A673 (cell line): ENCODE measurements around the gene NOVA1. TPM values are rescaled to one million over a fixed set of nuclear protein-coding genes. Genes with fewer than 3 reads are reported as not detected.

Experiments
- BruUV-seq: library from RNA; stranded (reverse); fragments of 400-500 nt; replicated peaks from 2 replicates; lab custom pipeline; 2021; lab: Mats Ljungman, UMichigan
- CTCF ChIA-PET: fragments of 300-600 bp; sonication (Branson Sonifier 250); formaldehyde crosslinking; loops from one replicate; lab custom pipeline; 2022; ENCODE audit warnings: antibody characterized with exemption; lab: Charles Lee
- POLR2A ChIA-PET: fragments of 300-600 bp; sonication (Branson Sonifier 250); formaldehyde crosslinking; loops from one replicate; lab custom pipeline; 2022; ENCODE audit warnings: antibody characterized with exemption; ENCODE audit not compliant: low non-redundant PET; lab: Charles Lee
- DNase-seq: peaks from one replicate; pipeline ENCODE4 v3.0.0-alpha.2; 2015; ENCODE audit warnings: low spot score
- H3K27ac ChIP-seq: fragments of 200-600 bp; sonication (generic); 2 replicates; pipeline ENCODE4 v1.5.1; 2016; ENCODE audit warnings: mixed run types, low read depth, mild to moderate bottlenecking, mixed read lengths, antibody characterized with exemption, low read length; ENCODE audit not compliant: poor library complexity, severe bottlenecking
- H3K27me3 ChIP-seq: fragments of 200-600 bp; sonication (generic); replicated peaks from 2 replicates; pipeline ENCODE4 v1.6.1; 2017; ENCODE audit warnings: mixed run types, low read depth, mild to moderate bottlenecking, mixed read lengths, antibody characterized with exemption, low read length; ENCODE audit not compliant: insufficient read depth, poor library complexity
- H3K36me3 ChIP-seq: fragments of 200-600 bp; sonication (generic); 2 replicates; pipeline ENCODE4 v1.6.1; 2016; ENCODE audit warnings: mixed run types, mild to moderate bottlenecking, mixed read lengths, antibody characterized with exemption, low read length; ENCODE audit not compliant: insufficient read depth, poor library complexity, severe bottlenecking
- H3K4me1 ChIP-seq: fragments of 200-600 bp; sonication (generic); 2 replicates; pipeline ENCODE4 v1.6.1; 2017; ENCODE audit warnings: mixed run types, mild to moderate bottlenecking, mixed read lengths, antibody characterized with exemption, low read length; ENCODE audit not compliant: insufficient read depth, poor library complexity, severe bottlenecking
- H3K4me3 ChIP-seq: fragments of 200-600 bp; sonication (generic); 2 replicates; pipeline ENCODE4 v1.5.1; 2016; ENCODE audit warnings: low read depth, mixed run types, mild to moderate bottlenecking, mixed read lengths, low read length; ENCODE audit not compliant: poor library complexity, severe bottlenecking
- H3K9me3 ChIP-seq: fragments of 200-600 bp; sonication (generic); 2 replicates; pipeline ENCODE4 v1.6.1; 2016; ENCODE audit warnings: mixed run types, low read depth, mild to moderate bottlenecking, mixed read lengths, antibody characterized with exemption, low read length; ENCODE audit not compliant: poor library complexity, severe bottlenecking
- EZH2 ChIP-seq: fragments of 200-600 bp; sonication (generic); IDR thresholded peaks from 2 replicates; pipeline ENCODE4 v1.6.1; 2017; ENCODE audit warnings: borderline replicate concordance, low read depth, mild to moderate bottlenecking, mixed read lengths, antibody characterized with exemption, low read length; ENCODE audit not compliant: poor library complexity, severe bottlenecking
- intact Hi-C: fragments of 100-400 bp; cut with micrococcal nuclease; formaldehyde crosslinking; loops from one replicate; pipeline ENCODE4 v1.10.0; 2022; ENCODE audit not compliant: unreplicated experiment
- total RNA-seq: library from RNA; stranded (reverse); gene quantifications from 2 replicates; pipeline ENCODE4 v1.2.3, GENCODE V29; 2021
- TF ChIP-seq, protein P1 (sequence below): fragments of 300-800, 200-600 bp; sonication (generic); conservative IDR thresholded peaks from 2 replicates; pipeline ENCODE4 v1.5.1; 2017; ENCODE audit warnings: low read depth, mild to moderate bottlenecking, antibody characterized with exemption, low read length, moderate library complexity, mixed read lengths

NOVA1 gene
- total RNA-seq, 1 experiment from 2014 or later = 13.4 TPM

GRCh38 chr14:26427097-26427496, 170.7 kb downstream of the NOVA1 start:
- intact Hi-C loops = no loop called here
- Histone ChIP-seq H3K27me3 (no peaks in the 10 kb centered on the region), H3K9me3 (no peaks in the 10 kb centered on the region), H3K4me1 (peaks cover 8% of the 10 kb centered on the region), H3K36me3 (no peaks in the 10 kb centered on the region), H3K4me3 (no peak overlapping the region), H3K27ac (no peak overlapping the region)
- DNase-seq = peak; percentile 64
- TF ChIP-seq, protein P1, sequence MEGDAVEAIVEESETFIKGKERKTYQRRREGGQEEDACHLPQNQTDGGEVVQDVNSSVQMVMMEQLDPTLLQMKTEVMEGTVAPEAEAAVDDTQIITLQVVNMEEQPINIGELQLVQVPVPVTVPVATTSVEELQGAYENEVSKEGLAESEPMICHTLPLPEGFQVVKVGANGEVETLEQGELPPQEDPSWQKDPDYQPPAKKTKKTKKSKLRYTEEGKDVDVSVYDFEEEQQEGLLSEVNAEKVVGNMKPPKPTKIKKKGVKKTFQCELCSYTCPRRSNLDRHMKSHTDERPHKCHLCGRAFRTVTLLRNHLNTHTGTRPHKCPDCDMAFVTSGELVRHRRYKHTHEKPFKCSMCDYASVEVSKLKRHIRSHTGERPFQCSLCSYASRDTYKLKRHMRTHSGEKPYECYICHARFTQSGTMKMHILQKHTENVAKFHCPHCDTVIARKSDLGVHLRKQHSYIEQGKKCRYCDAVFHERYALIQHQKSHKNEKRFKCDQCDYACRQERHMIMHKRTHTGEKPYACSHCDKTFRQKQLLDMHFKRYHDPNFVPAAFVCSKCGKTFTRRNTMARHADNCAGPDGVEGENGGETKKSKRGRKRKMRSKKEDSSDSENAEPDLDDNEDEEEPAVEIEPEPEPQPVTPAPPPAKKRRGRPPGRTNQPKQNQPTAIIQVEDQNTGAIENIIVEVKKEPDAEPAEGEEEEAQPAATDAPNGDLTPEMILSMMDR = no peak
- no peak for TF ChIP-seq EZH2
- ChIA-PET CTCF (interaction anchor here (0.5 kb wide), 1 partner anchor 23 kb away, joined by 3 read pairs; no protein-coding TSS in a partner anchor), POLR2A (no interaction called here)
- no TSS peak for BruUV-seq

GRCh38 chr14:26424537-26424936, 173.3 kb downstream of the NOVA1 start:
- BruUV-seq = no TSS peak
- ChIA-PET POLR2A (no interaction called here), CTCF (no interaction called here)

GRCh38 chr14:26415618-26416123, 182.2 kb downstream of the NOVA1 start:
- TF ChIP-seq, protein P1 = no peak
- TF ChIP-seq EZH2 = no peak
- intact Hi-C loops = no loop called here
- no peaks in the 10 kb centered on the region for H3K27me3 ChIP-seq
- no peaks in the 10 kb centered on the region for H3K36me3 ChIP-seq
- no TSS peak for BruUV-seq
- no peak for DNase-seq
- H3K9me3 ChIP-seq = no peaks in the 10 kb centered on the region
- no peak overlapping the region for H3K27ac ChIP-seq
- POLR2A ChIA-PET = interaction anchor here (0.6 kb wide), 1 partner anchor 54 kb away, joined by 3 read pairs; no protein-coding TSS in a partner anchor
- H3K4me3 ChIP-seq = no peak overlapping the region
- CTCF ChIA-PET = no interaction called here
- H3K4me1 ChIP-seq = no peaks in the 10 kb centered on the region

More at GRCh38 chr14:26424537-26424936, 173.3 kb downstream of the NOVA1 start:
- H3K27me3 ChIP-seq = no peaks in the 10 kb centered on the region
- no peaks in the 10 kb centered on the region for H3K9me3 ChIP-seq
- H3K36me3 ChIP-seq = no peaks in the 10 kb centered on the region
- intact Hi-C loops = no loop called here
- no peak overlapping the region for H3K4me3 ChIP-seq
- DNase-seq = no peak
- H3K4me1 ChIP-seq = peaks cover 8% of the 10 kb centered on the region
- H3K27ac ChIP-seq = no peak overlapping the region
- TF ChIP-seq EZH2 = no peak
- TF ChIP-seq, protein P1 = no peak
